Osteocyte (in vitro differentiated cells): ENCODE data around the gene RIN3. TPM values are rescaled to one million over a fixed set of nuclear protein-coding genes. Genes with fewer than 3 reads are reported as not detected.
A peak's percentile ranks its signal among the peaks of the same experiment; 100 is the strongest.

Experiments used
- DNase-seq: peaks from one replicate; pipeline ENCODE4 v3.0.0; 2021; ENCODE audit warnings: mixed read lengths; ENCODE audit not compliant: unreplicated experiment; ENCODE audit errors: extremely low spot score
- H3K27ac Mint-ChIP-seq: one replicate; pipeline ENCODE4 v1.8.0; 2021; ENCODE audit warnings: mild to moderate bottlenecking, mixed read lengths; ENCODE audit not compliant: unreplicated experiment
- H3K27me3 Mint-ChIP-seq: one replicate; pipeline ENCODE4 v1.8.0; 2021; ENCODE audit warnings: mixed read lengths; ENCODE audit not compliant: unreplicated experiment
- H3K36me3 Mint-ChIP-seq: one replicate; pipeline ENCODE4 v1.8.0; 2021; ENCODE audit warnings: mixed read lengths; ENCODE audit not compliant: unreplicated experiment
- H3K4me1 Mint-ChIP-seq: one replicate; pipeline ENCODE4 v1.8.0; 2021; ENCODE audit warnings: mixed read lengths; ENCODE audit not compliant: unreplicated experiment
- H3K4me3 Mint-ChIP-seq: one replicate; pipeline ENCODE4 v1.8.0; 2021; ENCODE audit warnings: mild to moderate bottlenecking, moderate library complexity, mixed read lengths; ENCODE audit not compliant: unreplicated experiment
- H3K9me3 Mint-ChIP-seq: one replicate; pipeline ENCODE4 v1.8.0; 2021; ENCODE audit warnings: mixed read lengths; ENCODE audit not compliant: unreplicated experiment
- total RNA-seq: library from RNA; stranded (reverse); gene quantifications from 2 replicates; pipeline ENCODE4 v1.2.1, GENCODE V29; 2021
- TF ChIP-seq, protein P1 (sequence below): fragments of 200-600 bp; sonication (generic); IDR thresholded peaks from 2 replicates; pipeline ENCODE4 v1.5.0; 2021; ENCODE audit warnings: antibody characterized with exemption, mild to moderate bottlenecking, moderate library complexity

RIN3 gene
- total RNA-seq, 1 donor from 2014 or later: 26.7 TPM

DNA sequence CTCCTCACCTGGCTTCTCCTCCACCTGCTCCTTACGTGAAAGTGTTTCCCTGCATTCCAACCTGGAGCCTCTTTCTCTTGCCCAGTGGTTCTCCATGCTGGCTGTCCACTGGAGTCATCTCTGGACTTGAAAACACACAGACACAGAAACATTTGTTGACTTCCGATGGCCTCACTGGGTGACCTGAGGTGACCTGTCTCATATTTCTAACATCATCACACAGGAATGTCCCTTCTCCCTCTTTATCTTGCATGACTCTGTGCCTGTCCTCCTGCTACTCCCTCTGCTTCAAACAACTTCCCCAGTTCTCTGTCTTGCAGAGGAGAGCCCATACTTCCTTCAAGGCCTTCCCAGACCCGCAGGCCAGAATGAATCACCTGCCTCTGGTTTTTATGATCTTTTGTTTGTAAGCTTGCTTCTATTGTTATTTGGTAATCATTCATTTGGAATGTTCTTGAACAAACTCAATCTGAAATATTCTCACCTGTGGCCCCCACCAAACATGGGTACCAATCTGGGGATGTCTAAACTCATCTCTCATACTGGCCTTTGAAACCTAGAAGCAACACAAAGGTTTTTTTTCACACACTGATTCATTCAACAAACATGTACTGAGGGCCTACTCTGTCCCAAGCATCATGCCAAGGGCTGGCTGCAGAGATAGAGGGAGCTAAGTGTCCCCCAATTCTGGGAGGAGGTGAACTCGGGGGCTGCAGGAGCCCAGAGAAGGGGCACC, 9.7 kb upstream of the RIN3 start:
- Mint-ChIP-seq H3K4me1 (peaks cover 37% of the 10 kb centered on the region), H3K4me3 (no peak overlapping the region)

DNA sequence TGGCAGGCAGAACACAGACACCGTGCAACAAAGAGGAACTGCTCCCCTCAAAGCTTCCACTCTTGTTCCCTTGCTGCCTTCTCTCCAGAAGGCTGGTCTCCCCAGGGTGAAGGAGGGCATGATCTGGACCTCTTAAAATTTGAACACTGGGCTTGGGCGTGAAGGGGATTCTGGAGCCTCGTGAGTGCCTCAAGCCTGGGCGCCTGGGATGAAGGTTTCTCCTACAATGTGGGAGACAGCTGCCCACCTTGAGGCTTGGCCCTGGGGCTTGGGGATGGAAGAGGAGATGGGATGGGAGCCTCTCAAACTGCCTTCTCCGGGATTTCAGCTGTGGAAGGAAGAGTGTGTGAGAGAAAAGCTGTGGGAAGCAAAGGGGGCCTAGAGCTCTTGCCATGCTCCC, 7.8 kb upstream of the RIN3 start:
- Mint-ChIP-seq H3K4me1 (peaks cover 34% of the 10 kb centered on the region), H3K4me3 (no peak overlapping the region), H3K36me3 (no peaks in the 10 kb centered on the region), H3K9me3 (no peaks in the 10 kb centered on the region), H3K27me3 (no peaks in the 10 kb centered on the region), H3K27ac (no peak overlapping the region)
- DNase-seq: no peak
- TF ChIP-seq, protein P1, sequence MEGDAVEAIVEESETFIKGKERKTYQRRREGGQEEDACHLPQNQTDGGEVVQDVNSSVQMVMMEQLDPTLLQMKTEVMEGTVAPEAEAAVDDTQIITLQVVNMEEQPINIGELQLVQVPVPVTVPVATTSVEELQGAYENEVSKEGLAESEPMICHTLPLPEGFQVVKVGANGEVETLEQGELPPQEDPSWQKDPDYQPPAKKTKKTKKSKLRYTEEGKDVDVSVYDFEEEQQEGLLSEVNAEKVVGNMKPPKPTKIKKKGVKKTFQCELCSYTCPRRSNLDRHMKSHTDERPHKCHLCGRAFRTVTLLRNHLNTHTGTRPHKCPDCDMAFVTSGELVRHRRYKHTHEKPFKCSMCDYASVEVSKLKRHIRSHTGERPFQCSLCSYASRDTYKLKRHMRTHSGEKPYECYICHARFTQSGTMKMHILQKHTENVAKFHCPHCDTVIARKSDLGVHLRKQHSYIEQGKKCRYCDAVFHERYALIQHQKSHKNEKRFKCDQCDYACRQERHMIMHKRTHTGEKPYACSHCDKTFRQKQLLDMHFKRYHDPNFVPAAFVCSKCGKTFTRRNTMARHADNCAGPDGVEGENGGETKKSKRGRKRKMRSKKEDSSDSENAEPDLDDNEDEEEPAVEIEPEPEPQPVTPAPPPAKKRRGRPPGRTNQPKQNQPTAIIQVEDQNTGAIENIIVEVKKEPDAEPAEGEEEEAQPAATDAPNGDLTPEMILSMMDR: no peak

More for the DNA sequence above, 9.7 kb upstream of the RIN3 start:
- no peaks in the 10 kb centered on the region for H3K9me3 Mint-ChIP-seq
- H3K27me3 Mint-ChIP-seq: no peaks in the 10 kb centered on the region
- peak overlapping the region; percentile 66 for H3K27ac Mint-ChIP-seq
- no peak for DNase-seq
- TF ChIP-seq, protein P1: no peak
- H3K36me3 Mint-ChIP-seq: no peaks in the 10 kb centered on the region

DNA sequence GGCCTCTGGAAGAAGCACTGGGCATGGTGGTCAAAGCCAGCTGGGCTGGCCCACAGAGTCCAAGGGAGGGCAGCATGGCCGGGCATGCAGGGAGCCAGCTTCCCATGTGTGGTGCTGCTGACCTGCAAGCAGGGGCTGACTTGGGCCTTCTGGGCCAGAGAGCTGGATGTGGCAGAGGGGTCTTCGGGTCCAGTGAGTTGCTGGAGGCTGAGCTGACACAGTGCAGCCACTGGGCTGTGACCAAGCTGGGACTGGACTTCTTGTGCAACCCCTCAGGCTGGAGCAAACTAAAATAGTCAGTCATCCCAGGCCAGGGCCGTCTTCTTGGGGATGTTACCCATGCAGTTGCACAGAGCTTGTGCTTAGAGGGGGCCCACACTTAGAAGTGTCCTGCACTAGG, 7.3 kb upstream of the RIN3 start:
- no peak overlapping the region for H3K4me3 Mint-ChIP-seq
- no peak for DNase-seq
- H3K4me1 Mint-ChIP-seq: peaks cover 38% of the 10 kb centered on the region
- H3K27me3 Mint-ChIP-seq: no peaks in the 10 kb centered on the region
- H3K27ac Mint-ChIP-seq: no peak overlapping the region
- TF ChIP-seq, protein P1: no peak
- no peaks in the 10 kb centered on the region for H3K9me3 Mint-ChIP-seq
- no peaks in the 10 kb centered on the region for H3K36me3 Mint-ChIP-seq

- no peaks in the 10 kb centered on the region for H3K9me3 Mint-ChIP-seq
- TF ChIP-seq, protein P1: no peak
- H3K27me3 Mint-ChIP-seq: no peaks in the 10 kb centered on the region
- DNase-seq: no peak
- no peak overlapping the region for H3K27ac Mint-ChIP-seq
- H3K4me1 Mint-ChIP-seq: peaks cover 37% of the 10 kb centered on the region
- no peak overlapping the region for H3K4me3 Mint-ChIP-seq
- H3K36me3 Mint-ChIP-seq: no peaks in the 10 kb centered on the region
Observed at GRCh38 chr14:92507174-92507768, 6.3 kb upstream of the RIN3 start.

DNA sequence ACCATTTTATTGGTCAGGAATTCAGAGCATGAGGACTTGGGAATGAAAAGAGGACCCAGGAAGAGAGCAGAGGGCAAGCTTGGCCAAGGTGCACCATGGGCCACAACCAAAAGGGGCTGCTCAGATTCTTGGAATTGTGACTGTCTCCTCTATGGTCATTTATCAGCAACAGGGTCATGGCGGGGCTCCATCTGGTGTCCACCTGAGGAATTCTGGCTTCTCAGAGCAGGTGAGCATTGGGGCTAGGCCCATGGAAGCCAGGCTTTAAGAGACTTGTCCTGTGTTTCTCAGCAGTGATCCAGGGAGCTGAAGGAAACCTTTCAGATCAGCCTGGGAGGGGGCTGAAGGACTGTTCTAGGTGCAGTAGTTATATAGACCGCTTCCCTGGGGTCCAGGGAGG, 2.6 kb upstream of the RIN3 start:
- TF ChIP-seq, protein P1: peak; percentile 7
- Mint-ChIP-seq H3K4me1 (peaks cover 32% of the 10 kb centered on the region), H3K27me3 (no peaks in the 10 kb centered on the region), H3K36me3 (no peaks in the 10 kb centered on the region), H3K9me3 (no peaks in the 10 kb centered on the region), H3K4me3 (no peak overlapping the region), H3K27ac (peak overlapping the region; percentile 92)
- no peak for DNase-seq
